GM21423 (cell line): ENCODE data around the gene TBX4.
"Not testable (repeated sequence)": the region's sequence is repeated elsewhere in the genome, so short reads cannot be mapped to it uniquely, and the experiment has no call there.

ENCODE experiments used
- ATAC-seq: cut with Tn5 transposase; IDR thresholded peaks from one replicate; pipeline ENCODE4 v1.9.1; 2021; ENCODE audit warnings: mild to moderate bottlenecking, moderate library complexity; ENCODE audit not compliant: unreplicated experiment

Gene TBX4

DNA sequence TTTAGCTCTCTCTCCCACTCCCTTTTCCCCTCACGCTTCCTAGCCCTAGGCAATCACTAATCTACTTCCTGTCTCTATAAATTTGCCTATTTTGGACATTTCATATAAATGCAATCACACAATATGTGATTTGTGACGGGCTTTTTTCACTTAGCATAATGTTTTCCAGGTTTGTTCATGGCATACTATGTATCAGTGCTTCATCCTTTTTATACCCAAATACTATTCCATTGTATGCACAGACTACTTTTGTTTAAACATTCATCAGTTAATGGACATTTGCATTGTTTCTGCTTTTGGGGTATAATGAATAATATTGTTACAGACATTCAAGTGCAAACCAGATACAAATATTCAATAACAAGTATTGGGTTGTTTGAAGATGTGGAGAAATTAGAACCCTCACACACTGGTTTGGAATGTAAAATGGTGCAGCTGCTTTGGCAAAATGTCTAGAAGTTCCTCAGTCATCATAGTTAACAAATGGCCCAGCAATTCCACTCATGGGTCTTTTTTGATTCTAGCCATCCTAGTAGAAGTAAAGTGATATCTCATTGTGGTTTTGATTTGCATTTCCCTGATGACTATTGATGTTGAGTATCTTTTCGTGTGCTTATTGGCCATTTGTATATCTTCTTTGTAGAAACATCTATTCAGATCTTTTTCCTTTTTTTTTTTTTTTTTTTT lies 67.7 kb downstream of the TBX4 start:
- ATAC-seq = no peak

DNA sequence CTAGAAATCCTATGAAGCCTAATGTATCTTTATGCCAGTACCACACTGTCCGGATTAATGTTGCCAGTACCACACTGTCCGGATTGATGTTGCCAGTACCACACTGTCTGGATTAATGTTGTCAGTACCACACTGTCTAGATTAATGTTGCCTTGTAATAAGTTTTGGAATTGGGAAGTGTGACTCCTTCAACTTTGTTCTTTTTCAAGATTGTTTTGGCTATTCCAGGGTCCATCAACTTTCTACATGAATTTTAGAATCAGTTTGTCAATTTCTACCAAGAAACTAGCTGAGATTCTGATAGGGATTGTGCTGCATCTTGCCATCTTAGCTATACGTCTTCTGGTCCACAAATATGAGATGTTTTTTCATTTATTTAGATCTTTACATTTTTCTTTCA lies 68.7 kb downstream of the TBX4 start:
- ATAC-seq = no peak

DNA sequence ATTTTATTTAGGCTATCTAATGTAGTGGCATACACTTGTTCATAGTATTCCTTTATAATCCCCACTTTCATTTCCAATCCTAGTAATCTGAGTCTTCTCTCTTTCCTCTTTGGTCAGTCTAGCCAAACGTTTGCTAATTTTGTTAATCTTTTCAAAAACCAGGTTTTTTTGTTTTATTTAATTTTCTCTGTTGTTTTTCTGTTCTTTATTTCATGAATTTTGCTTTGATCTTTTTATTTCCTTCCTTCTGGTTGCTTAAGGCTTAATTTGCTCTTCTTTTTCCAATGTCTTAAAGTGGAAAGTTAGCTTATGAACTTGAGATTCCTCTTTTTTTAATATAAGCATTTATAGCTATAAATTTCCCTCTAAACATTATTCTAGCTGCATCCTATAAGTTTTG lies 69.9 kb downstream of the TBX4 start:
- no peak for ATAC-seq

DNA sequence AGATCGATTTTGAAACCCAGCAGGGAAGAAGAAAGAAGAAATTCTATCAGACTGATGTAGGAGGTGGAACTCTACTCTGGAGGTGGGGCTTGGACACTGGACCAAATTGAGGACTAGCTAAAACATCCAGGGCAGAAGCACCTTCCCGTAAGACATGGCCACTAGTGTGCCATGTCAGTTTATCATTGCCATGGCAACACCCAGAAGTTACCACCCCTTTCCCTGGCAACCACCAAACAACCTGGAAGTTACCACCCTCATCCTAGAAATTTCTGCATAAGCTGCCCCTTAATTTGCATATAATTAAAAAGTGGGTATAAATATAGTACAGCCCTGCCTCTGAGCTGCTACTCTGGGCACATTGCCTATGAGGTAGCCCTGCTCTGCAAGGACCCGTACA lies 72.1 kb downstream of the TBX4 start:
- ATAC-seq = no peak

DNA sequence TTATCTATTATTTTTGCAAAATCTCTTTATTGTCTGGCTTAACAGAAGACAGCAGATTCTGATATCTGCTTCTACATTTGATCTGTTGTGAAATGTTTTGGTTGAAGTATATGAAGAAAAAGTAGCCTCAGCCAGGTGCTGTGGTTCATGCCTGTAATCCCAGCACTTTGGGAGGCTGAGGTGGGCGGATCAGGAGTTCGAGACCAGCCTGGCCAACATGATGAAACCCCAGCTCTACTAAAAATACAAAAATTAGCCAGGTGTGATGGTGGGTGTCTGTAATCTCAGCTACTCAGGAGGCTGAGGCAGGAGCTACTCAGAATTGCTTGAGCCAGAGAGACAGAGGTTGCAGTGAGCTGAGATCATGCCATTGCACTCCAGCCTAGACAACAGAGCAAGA lies 75.2 kb downstream of the TBX4 start:
- not testable (repeated sequence) for ATAC-seq

DNA sequence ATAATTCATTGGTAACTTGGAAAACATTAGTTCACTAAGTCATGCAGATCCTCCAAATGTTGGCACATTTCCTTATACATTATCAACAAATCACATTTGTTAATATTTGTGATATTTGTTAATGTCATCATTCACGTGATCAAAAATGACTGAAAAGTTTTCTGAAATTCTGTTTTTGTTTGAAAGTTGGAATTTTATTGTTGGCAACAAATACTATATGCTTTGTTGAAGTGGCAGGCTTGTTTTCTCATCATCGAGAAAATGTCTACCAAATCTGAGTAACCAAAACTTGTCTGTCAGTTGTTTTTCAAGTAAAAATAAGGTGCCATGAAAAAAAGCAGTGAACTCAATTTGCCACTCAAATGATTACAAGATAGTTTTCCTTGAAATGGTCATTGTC lies 75.9 kb downstream of the TBX4 start:
- ATAC-seq = no peak

DNA sequence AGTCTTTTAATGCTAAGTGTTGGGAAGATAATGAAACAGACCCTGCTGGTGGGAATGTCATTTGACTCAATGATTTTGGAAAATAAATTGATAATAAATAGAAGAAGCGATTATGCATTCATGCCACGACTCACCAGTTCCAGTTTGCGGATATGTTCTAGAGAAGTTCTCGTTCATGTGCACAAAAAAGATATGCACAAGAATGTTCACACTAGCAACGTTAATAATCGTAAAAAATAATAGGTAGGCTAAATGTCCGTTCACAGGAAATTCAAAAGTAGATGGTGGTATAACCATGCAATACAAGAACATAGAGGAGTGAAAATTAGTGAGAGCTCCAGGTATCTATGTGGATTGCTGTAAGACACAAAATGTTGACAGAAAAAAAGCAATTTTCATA lies 79.0 kb downstream of the TBX4 start:
- ATAC-seq = no peak

DNA sequence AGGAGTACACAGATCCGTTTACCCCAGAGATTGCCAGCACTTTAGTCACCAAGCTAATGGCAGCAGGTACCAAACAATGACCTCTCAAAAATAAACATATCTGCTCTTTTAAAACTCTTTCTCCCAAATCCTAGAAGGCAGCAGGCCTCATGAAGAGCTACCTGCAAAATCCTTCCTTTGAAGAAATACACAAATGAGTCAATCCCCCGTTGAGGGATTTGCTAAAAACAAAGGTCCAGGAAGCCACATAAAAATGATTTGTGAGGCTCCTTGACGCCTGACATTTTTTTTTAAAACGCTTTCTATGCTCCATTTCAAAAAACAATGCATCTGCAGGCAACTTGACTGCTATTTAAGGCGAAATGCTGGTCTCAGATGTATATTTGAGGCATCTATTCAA lies 80.6 kb downstream of the TBX4 start:
- ATAC-seq = no peak

DNA sequence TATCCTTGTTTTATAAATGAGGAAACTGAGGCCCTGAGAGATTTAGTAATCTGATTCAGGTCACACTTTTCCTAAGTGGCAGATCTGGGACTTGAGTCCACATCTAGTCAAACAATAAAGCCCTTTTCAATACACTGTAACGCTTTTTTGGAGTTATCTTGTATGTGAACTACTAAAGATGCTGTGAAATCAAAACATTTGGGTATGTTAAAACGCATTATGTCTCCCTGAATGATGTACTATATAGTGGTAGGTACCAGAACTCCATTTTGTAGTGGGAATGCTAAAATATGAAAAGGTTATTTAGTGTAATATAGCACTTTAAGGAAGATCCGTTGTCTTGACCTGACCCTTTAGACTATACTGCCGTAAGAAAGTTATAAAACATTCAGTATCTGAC lies 81.6 kb downstream of the TBX4 start:
- no peak for ATAC-seq

DNA sequence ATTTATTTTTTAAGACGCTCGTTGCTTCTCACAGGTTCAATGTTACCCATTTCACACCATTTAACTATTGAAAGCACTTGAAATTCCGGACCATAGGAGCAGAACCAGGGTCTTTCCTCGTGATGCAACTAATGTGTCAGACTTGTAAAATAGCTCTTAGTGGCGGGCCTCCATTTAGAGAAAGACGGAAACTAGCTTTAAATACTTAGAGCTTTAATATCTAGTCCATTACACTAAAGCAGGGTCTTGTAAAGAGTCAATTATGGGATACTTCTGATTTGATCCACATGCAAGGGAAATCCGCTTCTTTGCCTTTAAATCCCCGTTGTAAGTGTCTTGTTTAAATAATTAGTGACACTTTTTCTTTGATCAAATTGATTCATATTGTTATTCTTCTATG lies 82.2 kb downstream of the TBX4 start:
- ATAC-seq = no peak
